ENCODE data around the gene CRYBA1.

CRYBA1 gene

DNA sequence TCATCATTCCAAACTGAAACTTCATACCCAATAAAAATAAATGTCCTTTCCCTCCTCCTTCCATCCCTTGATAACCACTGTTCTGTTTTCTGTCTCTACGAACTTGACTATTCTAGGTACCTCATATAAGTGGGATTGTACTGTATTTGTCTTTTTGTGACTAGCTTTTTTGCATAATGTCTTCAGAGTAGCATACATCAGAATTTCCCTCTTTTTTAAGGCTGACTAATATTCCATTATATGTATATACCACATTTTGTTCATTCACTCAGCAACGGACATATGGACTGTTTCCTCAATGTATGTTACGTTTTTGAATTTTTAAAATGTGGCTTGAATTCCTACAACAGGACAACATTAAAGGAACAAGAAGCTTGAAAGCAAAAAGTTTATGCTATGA, 48.8 kb downstream of the CRYBA1 start:
- no peak overlapping the region for H3K4me3 ChIP-seq (ENCODE audit: low read depth, low read length)
- no peak for TF ChIP-seq CTCF (IDR thresholded peaks at IDR 0.05; ENCODE audit: low read depth, low read length)

- no peak for TF ChIP-seq CTCF (IDR thresholded peaks at IDR 0.05; ENCODE audit: low read depth, low read length)
- H3K4me3 ChIP-seq (ENCODE audit: low read depth, low read length) = no peak overlapping the region
Measured at GRCh38 chr17:29299031-29299430, 52.4 kb downstream of the CRYBA1 start.

- H3K4me3 ChIP-seq (ENCODE audit: low read depth, low read length) = no peak overlapping the region
- no peak for TF ChIP-seq CTCF (IDR thresholded peaks at IDR 0.05; ENCODE audit: low read depth, low read length)
Measured at GRCh38 chr17:29303386-29303785, 56.7 kb downstream of the CRYBA1 start.
